GM23338 (cell line): Measurements from ENCODE around the gene C2orf92. TPM values are rescaled to one million over a fixed set of nuclear protein-coding genes. Genes with fewer than 3 reads are reported as not detected.

ENCODE experiments used
- ATAC-seq: fragments of 200-7000 bp; cut with Tn5 transposase; 3 replicates; pipeline ENCODE4 v1.9.1; 2020
- DNase-seq: peaks from one replicate; pipeline ENCODE4 v3.0.0-alpha.2; 2015; ENCODE audit warnings: low spot score
- H2AFZ ChIP-seq: fragments of 200-600 bp; sonication (generic); 2 replicates; pipeline ENCODE4 v1.8.0; 2016; ENCODE audit warnings: antibody characterized with exemption, mild to moderate bottlenecking, moderate library complexity
- H3F3A ChIP-seq: fragments of 200-600 bp; sonication (generic); replicated peaks from 2 replicates; pipeline ENCODE4 v1.8.0; 2017; ENCODE audit warnings: antibody characterized with exemption, mixed run types, low read depth
- H3K27ac ChIP-seq: fragments of 200-600 bp; sonication (generic); 2 replicates; pipeline ENCODE4 v1.6.1; 2016; ENCODE audit warnings: low read depth
- H3K27me3 ChIP-seq: fragments of 200-600 bp; sonication (generic); 2 replicates; pipeline ENCODE4 v1.8.0; 2016; ENCODE audit warnings: mild to moderate bottlenecking, mixed run types, moderate library complexity; ENCODE audit not compliant: insufficient read depth
- H3K36me3 ChIP-seq: fragments of 200-600 bp; sonication (generic); 2 replicates; pipeline ENCODE4 v1.8.0; 2016; ENCODE audit warnings: mild to moderate bottlenecking; ENCODE audit not compliant: insufficient read depth
- H3K4me1 ChIP-seq: fragments of 200-600 bp; sonication (generic); 2 replicates; pipeline ENCODE4 v1.8.0; 2016; ENCODE audit warnings: mild to moderate bottlenecking, moderate library complexity; ENCODE audit not compliant: insufficient read depth
- H3K4me2 ChIP-seq: fragments of 200-600 bp; sonication (generic); 2 replicates; pipeline ENCODE4 v1.7.1; 2017; ENCODE audit warnings: mixed run types
- H3K4me3 ChIP-seq: fragments of 200-600 bp; sonication (generic); 2 replicates; pipeline ENCODE4 v1.6.1; 2016; ENCODE audit warnings: mixed run types
- H3K79me2 ChIP-seq: fragments of 200-600 bp; sonication (generic); replicated peaks from 2 replicates; pipeline ENCODE4 v1.8.0; 2017; ENCODE audit warnings: mild to moderate bottlenecking; ENCODE audit not compliant: insufficient read depth
- H3K9me2 ChIP-seq: fragments of 200-600 bp; sonication (generic); 2 replicates; pipeline ENCODE4 v1.8.0; 2017; ENCODE audit not compliant: insufficient read depth
- H4K20me1 ChIP-seq: fragments of 200-600 bp; sonication (generic); replicated peaks from 2 replicates; pipeline ENCODE4 v1.8.0; 2017; ENCODE audit warnings: mild to moderate bottlenecking; ENCODE audit not compliant: insufficient read depth
- H3K27ac Mint-ChIP-seq: 2 replicates; pipeline ENCODE4 v1.8.0; 2020; ENCODE audit warnings: inconsistent platforms, mild to moderate bottlenecking, moderate library complexity, mixed read lengths
- H3K27me3 Mint-ChIP-seq: 3 replicates; pipeline ENCODE4 v1.8.0; 2022; ENCODE audit warnings: low read depth, mild to moderate bottlenecking, moderate library complexity, mixed read lengths, inconsistent platforms; ENCODE audit not compliant: insufficient read depth, poor library complexity
- H3K36me3 Mint-ChIP-seq: 3 replicates; pipeline ENCODE4 v1.8.0; 2021; ENCODE audit warnings: low read depth, mild to moderate bottlenecking, inconsistent platforms, moderate library complexity, mixed read lengths
- H3K4me1 Mint-ChIP-seq: 3 replicates; pipeline ENCODE4 v1.8.0; 2020; ENCODE audit warnings: mild to moderate bottlenecking, inconsistent platforms, mixed read lengths
- H3K4me3 Mint-ChIP-seq: 3 replicates; pipeline ENCODE4 v1.8.0; 2021; ENCODE audit warnings: moderate library complexity, mild to moderate bottlenecking, inconsistent platforms, mixed read lengths
- H3K9me3 Mint-ChIP-seq: 3 replicates; pipeline ENCODE4 v1.8.0; 2020; ENCODE audit warnings: moderate library complexity, mild to moderate bottlenecking, inconsistent platforms, mixed read lengths
- CREB1 ChIP-seq: fragments of 250-450 bp; sonication (Bioruptor Pico); IDR thresholded peaks from 2 replicates; pipeline ENCODE4 v1.5.0; 2020; ENCODE audit warnings: low read depth, mild to moderate bottlenecking, moderate library complexity
- CTCF ChIP-seq, 2 experiments: fragments of 200-600 bp in 1 of 2; sonication (generic) in 1 of 2; conservative IDR thresholded peaks; 2 replicates each; pipeline versions ENCODE4 v1.5.1 to v1.6.1; 2016 to 2017; ENCODE audit warnings: antibody characterized with exemption in 2 of 2, low read depth in 2 of 2, mild to moderate bottlenecking in 2 of 2, moderate library complexity in 1 of 2
- ETS1 ChIP-seq: IDR thresholded peaks from 2 replicates; pipeline ENCODE4 v1.6.1; 2016; ENCODE audit warnings: antibody characterized with exemption
- EZH2 ChIP-seq: fragments of 200-600 bp; sonication (generic); IDR thresholded peaks from one replicate; pipeline ENCODE4 v1.8.0; 2017; ENCODE audit warnings: antibody characterized with exemption, mild to moderate bottlenecking, low read depth; ENCODE audit not compliant: unreplicated experiment
- EZH2phosphoT487 ChIP-seq: fragments of 200-600 bp; sonication (generic); IDR thresholded peaks from one replicate; pipeline ENCODE4 v1.8.1; 2018; ENCODE audit warnings: antibody characterized with exemption; ENCODE audit not compliant: unreplicated experiment
- JUNB ChIP-seq: IDR thresholded peaks from one replicate; pipeline ENCODE4 v1.6.1; 2016; ENCODE audit warnings: antibody characterized with exemption; ENCODE audit not compliant: unreplicated experiment
- NANOG ChIP-seq: IDR thresholded peaks from 2 replicates; pipeline ENCODE4 v1.6.1; 2016; ENCODE audit warnings: antibody characterized with exemption, borderline replicate concordance
- POLR2AphosphoS5 ChIP-seq: IDR thresholded peaks from 2 replicates; pipeline ENCODE4 v1.6.1; 2016; ENCODE audit warnings: antibody characterized with exemption, low read depth
- REST ChIP-seq: IDR thresholded peaks from one replicate; pipeline ENCODE4 v1.6.1; 2018; ENCODE audit warnings: antibody characterized with exemption; ENCODE audit not compliant: unreplicated experiment
- STAT1 ChIP-seq: IDR thresholded peaks from one replicate; pipeline ENCODE4 v1.6.1; 2016; ENCODE audit warnings: antibody characterized with exemption; ENCODE audit not compliant: unreplicated experiment
- ZNF114 ChIP-seq: fragments of 250-450 bp; sonication (Bioruptor Pico); IDR thresholded peaks from 2 replicates; pipeline ENCODE4 v1.5.0; 2020; ENCODE audit warnings: mild to moderate bottlenecking, moderate library complexity
- ZNF331 ChIP-seq: fragments of 250-450 bp; sonication (Bioruptor Pico); IDR thresholded peaks from 2 replicates; pipeline ENCODE4 v1.5.0; 2020; ENCODE audit warnings: low read depth, mild to moderate bottlenecking, moderate library complexity
- ZNF462 ChIP-seq: fragments of 250-450 bp; sonication (Bioruptor Pico); IDR thresholded peaks from 2 replicates; pipeline ENCODE4 v1.5.0; 2020; ENCODE audit warnings: mild to moderate bottlenecking, moderate library complexity
- polyA plus RNA-seq: library from polyadenylated mRNA; unstranded; fragments of >200 nt; fragmentation: Nextera tagmentation; extraction: Ambion mirVana; gene quantifications from 2 replicates; pipeline ENCODE4 v1.2.1, GENCODE V29; 2016
- total RNA-seq: library from RNA; depleted of rRNA; stranded (reverse); fragments of >200 nt; shearing (Covaris generic); gene quantifications from 2 replicates; pipeline ENCODE4 v1.2.3, GENCODE V29; 2014

The C2orf92 gene
- total and polyA plus RNA-seq, 2 experiments from 2014 or later, result 1.7 to 2.6 TPM

GRCh38 chr2:97735161-97735561 is 65.6 kb downstream of the C2orf92 start:
- Histone ChIP-seq H3K79me2 (no peaks in the 10 kb centered on the region), H3K4me2 (no peak overlapping the region), H3K27ac (no peak overlapping the region), H4K20me1 (no peaks in the 10 kb centered on the region), H3F3A (no peaks in the 10 kb centered on the region), H2AFZ (no peak overlapping the region), H3K9me2 (no peaks in the 10 kb centered on the region), H3K4me3 (no peak overlapping the region), H3K4me1 (no peaks in the 10 kb centered on the region), H3K27me3 (no peaks in the 10 kb centered on the region), H3K36me3 (no peaks in the 10 kb centered on the region)
- DNase-seq (no peak), ATAC-seq (no peak)
- TF ChIP-seq POLR2AphosphoS5 (no peak), ZNF114 (no peak), CREB1 (CRISPR knock-in tag) (no peak), STAT1 (no peak), EZH2 (no peak), ZNF331 (no peak), CTCF (conservative IDR thresholded peaks at IDR 0.05; ENCODE audit: low read depth in 2 of 2) (no peak), NANOG (no peak), JUNB (no peak), REST (no peak), ETS1 (no peak), ZNF462 (CRISPR knock-in tag) (no peak), EZH2phosphoT487 (no peak)
- peaks cover 5% of the 10 kb centered on the region; the same call in 1 of the 3 replicates for H3K9me3 Mint-ChIP-seq
- no peaks in the 10 kb centered on the region; the same call in 2 of the 3 replicates for H3K4me1 Mint-ChIP-seq
- H3K27ac Mint-ChIP-seq, result no peak overlapping the region
- H3K36me3 Mint-ChIP-seq, result no peaks in the 10 kb centered on the region; the same call in 2 of the 3 replicates
- H3K4me3 Mint-ChIP-seq, result no peak overlapping the region
- peaks cover 13% of the 10 kb centered on the region for H3K27me3 Mint-ChIP-seq
